ENCODE measurements around the gene CHL1.

Gene CHL1

GRCh38 chr3:196311-197148 lies at the start of gene CHL1:
Gene CHL1, plus strand, starts transcription at chr3:196763. Its CDS starts 123,014 bp downstream, at chr3:319777.
- no peak for DNase-seq

GRCh38 chr3:151614-152189 lies 44.9 kb upstream of the CHL1 start:
- no peak for DNase-seq

GRCh38 chr3:159974-160373 lies 36.6 kb upstream of the CHL1 start:
- no peak for DNase-seq

- peak; percentile 20 to 87 for DNase-seq
Observed at GRCh38 chr3:166071-166470, 30.5 kb upstream of the CHL1 start.

GRCh38 chr3:166799-167198 lies 29.8 kb upstream of the CHL1 start:
- DNase-seq, result no peak

- no peak for DNase-seq
Observed at GRCh38 chr3:173886-174285, 22.7 kb upstream of the CHL1 start.

GRCh38 chr3:184976-185375 lies 11.6 kb upstream of the CHL1 start:
- DNase-seq, result no peak

- DNase-seq, result no peak
Observed at GRCh38 chr3:192215-192929, 4.2 kb upstream of the CHL1 start.

GRCh38 chr3:194001-194400 lies 2.6 kb upstream of the CHL1 start:
- no peak for DNase-seq

- DNase-seq, result no peak
Observed at GRCh38 chr3:194421-194820, 2.1 kb upstream of the CHL1 start.

GRCh38 chr3:195666-196065 lies 897 bp upstream of the CHL1 start:
- no peak for DNase-seq

GRCh38 chr3:197149-197827 lies 725 bp downstream of the CHL1 start:
- DNase-seq, result no peak

- DNase-seq, result peak; percentile 15 to 41
Observed at GRCh38 chr3:197828-198491, 1.4 kb downstream of the CHL1 start.

GRCh38 chr3:199835-200234 lies 3.3 kb downstream of the CHL1 start:
- DNase-seq, result no peak

- DNase-seq, result no peak
Observed at GRCh38 chr3:200758-201325, 4.3 kb downstream of the CHL1 start.

- no peak for DNase-seq
Observed at GRCh38 chr3:204102-204501, 7.5 kb downstream of the CHL1 start.

- no peak for DNase-seq
Observed at GRCh38 chr3:207973-208372, 11.4 kb downstream of the CHL1 start.

GRCh38 chr3:210669-211068 lies 14.1 kb downstream of the CHL1 start:
- no peak for DNase-seq

GRCh38 chr3:212432-212831 lies 15.9 kb downstream of the CHL1 start:
- DNase-seq, result no peak

- DNase-seq, result no peak
Observed at GRCh38 chr3:217099-217813, 20.7 kb downstream of the CHL1 start.

GRCh38 chr3:217948-218347 lies 21.4 kb downstream of the CHL1 start:
- no peak for DNase-seq

Data from NCI-H2081 (cell line).